NT2/D1 (cell line): ENCODE results near the gene DIP2A.

Experiments used
- SUZ12 ChIP-seq: IDR thresholded peaks from 2 replicates; pipeline ENCODE4 v1.6.1; 2011; ENCODE audit not compliant: insufficient read length, insufficient read depth; ENCODE audit errors: extremely low read depth
- YY1 ChIP-seq: IDR thresholded peaks from 2 replicates; pipeline ENCODE4 v1.6.1; 2011; ENCODE audit not compliant: insufficient read length, insufficient read depth

DNA sequence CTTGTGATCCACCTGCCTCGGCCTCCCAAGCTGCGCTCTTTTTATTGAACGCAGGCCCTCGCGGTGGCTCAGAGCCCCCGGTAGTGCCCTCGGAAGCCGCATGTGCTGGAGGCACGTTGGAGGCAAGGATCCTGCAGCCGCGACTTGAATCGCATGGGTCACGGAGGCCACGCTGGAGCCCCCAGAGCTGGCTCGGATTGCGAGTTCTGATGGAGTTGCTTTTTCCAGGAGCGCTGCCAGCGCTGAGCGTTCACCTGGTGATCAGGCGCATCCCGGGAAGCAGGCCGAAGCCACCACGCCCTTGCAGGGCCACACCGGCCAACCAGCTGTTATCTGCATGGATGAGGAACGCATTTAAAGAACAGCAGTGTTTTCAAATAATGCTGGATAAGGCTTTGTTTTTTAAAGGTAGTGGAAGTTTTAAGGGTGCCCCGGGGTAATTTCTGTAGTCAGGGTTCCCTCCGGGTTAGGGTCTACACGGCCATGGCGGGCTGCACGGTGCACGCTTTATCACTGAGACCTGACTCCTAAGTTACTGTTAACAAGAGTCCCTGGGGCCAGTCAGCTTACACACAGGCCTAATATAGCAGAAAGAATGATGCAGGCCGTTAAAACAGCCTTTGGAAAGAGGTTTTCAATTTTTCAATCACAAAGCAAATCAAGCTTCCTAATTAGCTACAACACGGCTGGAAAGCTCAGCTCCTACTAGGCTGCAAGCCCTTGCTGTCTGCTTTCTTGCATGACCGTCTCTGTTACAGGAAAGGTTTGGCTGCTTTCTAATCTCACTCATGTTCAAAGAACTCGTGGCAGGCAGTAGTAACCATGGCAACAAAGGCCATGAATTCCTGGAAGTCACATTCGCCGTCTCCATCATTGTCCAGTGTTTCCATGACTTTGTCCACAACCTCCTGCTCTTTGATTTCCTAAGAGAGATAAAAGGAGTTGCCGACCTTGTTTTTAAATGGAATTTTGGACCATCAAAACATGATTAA is 140.2 kb downstream of the DIP2A start:
- no peak for TF ChIP-seq SUZ12
- no peak for TF ChIP-seq YY1
